ENCODE results near the gene RTBDN.
A peak's percentile ranks its signal among the peaks of the same experiment; 100 is the strongest.
"Not testable (repeated sequence)": the region's sequence is repeated elsewhere in the genome, so short reads cannot be mapped to it uniquely, and the experiment has no call there.

RTBDN gene

DNA sequence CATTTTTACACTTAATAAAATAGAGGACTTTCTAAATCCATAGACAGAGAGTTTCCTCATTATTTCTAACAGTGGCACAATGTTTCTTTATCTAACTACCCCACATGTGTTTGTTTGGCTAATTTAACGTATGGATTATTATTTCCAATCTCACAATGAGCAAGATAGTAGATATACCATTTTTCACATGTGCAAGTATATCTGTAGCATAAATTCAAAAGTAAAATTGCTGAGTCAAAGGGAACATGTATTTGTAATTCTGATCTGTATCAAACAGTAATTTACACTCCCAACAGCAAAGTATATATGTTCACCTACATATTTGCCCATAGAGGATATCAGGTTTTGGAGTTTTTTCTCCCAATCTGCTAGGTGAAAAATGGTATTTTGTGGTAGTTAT, 22.3 kb upstream of the RTBDN start:
- DNase-seq = no peak

GRCh38 chr19:12847159-12848139, 13.1 kb upstream of the RTBDN start:
- peak; percentile 35 for DNase-seq

GRCh38 chr19:12846613-12847012, 12.2 kb upstream of the RTBDN start:
- not testable (repeated sequence) for DNase-seq

DNA sequence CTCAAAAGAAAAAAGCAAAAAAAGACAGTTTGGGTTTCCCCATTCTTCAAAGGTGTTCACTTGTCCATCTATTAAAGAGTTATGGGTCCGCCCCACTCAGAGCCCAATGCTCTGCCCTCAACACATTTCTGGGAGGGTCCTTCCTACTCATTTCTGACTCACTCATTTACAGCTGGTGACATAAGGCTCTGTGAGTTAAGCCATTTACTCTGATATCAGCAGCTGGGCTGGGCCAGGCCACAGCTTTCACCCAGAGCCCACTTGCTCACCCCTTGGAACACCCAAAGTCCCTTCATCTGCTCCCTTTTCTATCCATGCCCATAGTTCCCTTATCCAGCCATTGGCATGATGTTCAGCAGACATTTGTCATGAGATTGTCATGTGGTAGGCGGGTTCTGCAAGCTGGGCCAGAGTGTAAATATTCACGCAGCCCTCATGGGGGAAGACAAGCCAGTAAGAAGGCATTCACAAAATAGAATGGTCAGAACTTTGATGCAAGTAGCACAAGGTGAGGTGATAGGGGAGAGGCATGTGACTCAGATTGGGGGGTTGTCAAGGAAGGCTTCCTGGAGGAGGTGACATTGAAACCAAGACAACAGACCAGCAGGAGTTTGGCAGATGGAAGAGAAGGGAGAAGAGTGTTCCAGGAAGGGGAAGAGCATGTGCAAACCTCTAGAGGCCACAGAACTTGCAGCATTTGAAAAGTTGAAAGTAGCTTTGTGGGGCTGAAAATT, 9.8 kb upstream of the RTBDN start:
- no peak for DNase-seq

- DNase-seq = no peak
Observed at GRCh38 chr19:12843328-12843727, 8.9 kb upstream of the RTBDN start.

GRCh38 chr19:12842511-12842910, 8.1 kb upstream of the RTBDN start:
- DNase-seq = no peak

- DNase-seq = no peak
Observed at GRCh38 chr19:12841094-12841493, 6.7 kb upstream of the RTBDN start.

GRCh38 chr19:12840091-12841079, 6.0 kb upstream of the RTBDN start:
- no peak for DNase-seq

- DNase-seq = no peak
Observed at GRCh38 chr19:12838886-12839756, 4.7 kb upstream of the RTBDN start.

DNA sequence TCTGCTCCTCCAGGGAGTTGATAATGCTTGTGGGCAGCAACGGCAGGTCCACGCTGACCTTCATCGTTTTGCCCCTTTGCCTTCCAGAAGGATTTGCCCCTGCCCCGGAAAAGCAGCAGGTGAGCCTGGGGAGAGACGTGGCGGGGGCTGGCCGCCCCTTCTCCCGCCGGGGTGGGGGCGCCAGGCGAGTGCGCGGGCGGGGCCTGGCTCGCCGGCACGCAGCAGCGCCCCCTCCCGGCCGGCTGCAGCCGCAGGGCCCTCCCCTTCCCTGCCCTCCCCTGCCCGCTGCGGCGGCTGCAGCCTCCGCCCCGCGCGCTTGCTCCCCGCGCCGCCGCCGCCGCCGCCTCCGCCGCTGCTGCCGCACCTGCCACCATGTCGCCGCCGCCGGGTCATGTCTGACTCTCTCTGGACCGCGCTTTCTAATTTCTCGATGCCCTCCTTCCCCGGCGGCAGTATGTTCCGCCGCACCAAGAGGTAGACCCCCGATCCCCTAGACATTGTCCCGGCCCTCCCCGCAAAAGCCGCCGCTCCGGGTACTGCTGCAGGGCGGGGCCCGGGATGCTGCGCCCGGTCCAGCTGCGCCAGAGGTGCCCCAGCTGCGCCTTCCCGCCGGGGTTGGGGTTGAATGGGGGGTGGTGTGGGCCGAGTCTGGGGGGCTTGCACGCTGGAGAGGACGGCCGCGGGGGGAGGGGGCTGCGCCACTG, 4.0 kb upstream of the RTBDN start, which contains the start of gene MAST1:
MAST1 (plus strand) TSS at position 334 of the 704 bp plus-strand sequence; CDS start at position 392, 58 bp downstream.
- no peak for DNase-seq

DNA sequence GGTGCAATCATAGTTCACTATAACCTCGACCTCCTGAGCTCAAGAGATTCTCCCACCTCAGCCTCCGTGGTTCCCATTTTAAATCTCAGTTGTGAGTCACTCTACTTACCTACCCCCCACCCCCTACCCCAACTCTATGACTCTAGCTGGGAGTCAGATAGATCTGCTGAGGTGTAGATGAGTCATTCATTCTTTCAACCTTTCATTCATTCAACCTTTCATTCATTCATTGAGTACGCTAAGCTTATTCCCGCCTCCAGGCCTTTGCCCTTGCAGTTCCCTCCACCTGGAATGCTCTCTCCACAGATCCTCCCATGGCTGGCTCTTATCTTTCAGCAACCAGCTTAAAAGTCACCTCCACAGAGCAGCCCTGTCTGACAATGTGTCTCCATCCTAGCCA, 2.8 kb upstream of the RTBDN start:
- no peak for DNase-seq

GRCh38 chr19:12836529-12836863, 2.1 kb upstream of the RTBDN start:
- no peak for DNase-seq

GRCh38 chr19:12834976-12835757, 788 bp upstream of the RTBDN start:
- DNase-seq = no peak

GRCh38 chr19:12833738-12834565, 427 bp downstream of the RTBDN start:
- DNase-seq = no peak

- no peak for DNase-seq
Observed at GRCh38 chr19:12833418-12833737, 1.0 kb downstream of the RTBDN start.

DNA sequence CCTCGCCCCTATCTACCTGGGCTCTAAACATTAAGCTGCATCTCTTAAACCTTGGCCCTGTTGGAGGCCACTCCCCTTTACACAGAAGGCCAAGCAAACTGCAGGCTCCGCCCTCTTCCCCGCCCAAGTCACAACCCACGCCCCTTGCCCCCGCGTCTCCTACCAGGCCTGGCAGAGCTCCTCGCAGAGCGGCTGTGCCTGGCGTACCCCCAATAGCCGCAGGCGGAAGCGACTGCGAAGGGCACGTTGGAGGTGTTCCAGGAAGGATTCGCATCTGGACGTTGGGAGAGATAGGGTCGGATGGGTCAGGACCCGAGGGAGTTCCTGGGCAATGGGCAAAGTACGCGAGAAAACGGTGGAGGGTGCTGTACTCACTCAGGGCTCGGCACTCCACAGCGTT, 5.9 kb downstream of the RTBDN start:
- DNase-seq = no peak

DNA sequence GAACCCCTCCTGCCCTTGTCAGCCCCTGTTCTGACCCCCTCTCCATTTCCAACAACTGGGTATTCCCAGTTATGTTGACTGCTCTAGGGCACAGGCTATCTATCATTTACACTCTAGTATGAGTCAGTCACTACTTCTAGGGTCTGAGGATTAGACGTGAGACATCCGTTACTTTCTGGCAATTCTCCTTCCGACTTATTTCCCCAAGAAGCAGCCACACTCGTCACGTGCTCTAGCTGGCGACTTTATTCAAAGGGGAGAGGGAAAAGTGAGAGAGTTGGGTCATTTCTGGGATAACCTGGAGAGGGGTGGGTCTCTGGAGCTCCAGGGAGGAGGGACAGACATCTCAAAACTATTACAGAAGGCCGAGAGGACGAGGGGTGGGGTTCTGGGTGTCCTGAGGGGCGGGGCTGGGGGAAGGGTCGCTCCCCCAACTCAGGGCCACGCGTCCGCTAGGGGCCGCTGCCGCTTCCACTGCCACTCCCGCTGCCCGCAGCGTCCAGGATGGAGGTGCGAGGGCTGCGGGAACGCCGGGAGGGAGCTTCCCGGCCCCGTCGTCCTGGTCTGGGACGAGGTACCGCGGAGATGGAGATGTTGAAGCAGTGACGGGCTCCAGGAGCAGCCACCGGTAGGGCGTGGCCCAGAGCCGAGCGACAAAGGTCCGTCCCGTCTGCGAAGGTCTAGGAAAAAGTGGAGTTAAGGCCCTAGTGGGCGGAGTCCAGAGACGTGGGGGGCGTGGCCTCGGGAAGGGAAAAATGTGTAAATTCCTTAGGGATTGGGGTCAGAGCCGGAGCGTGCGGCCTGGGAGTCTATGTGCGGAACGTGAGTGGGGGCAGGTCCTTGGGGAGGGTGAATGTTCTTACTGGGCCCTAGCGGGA, 8.9 kb downstream of the RTBDN start:
- DNase-seq = no peak

DNA sequence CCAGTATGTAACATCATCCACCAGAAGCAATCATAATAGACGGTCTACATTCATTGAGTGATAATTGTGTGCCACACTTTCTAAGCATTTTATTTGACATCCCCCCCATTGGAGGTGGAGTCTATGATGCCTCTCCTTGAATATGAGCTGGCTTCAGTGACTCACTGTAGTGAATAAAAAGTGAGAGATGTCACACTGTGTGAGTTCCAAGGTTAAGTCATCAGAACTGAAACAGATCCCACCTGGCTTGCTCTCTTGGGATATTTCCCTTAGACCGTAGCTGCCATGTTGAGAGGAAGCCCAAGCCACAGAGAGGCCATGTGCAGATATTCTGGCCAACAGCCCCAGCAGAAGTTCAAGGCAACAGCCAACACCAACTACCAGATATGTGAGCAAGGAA, 12.6 kb downstream of the RTBDN start:
- no peak for DNase-seq
